ENCODE results near the gene CFAP251.
"Not testable (repeated sequence)": the region's sequence is repeated elsewhere in the genome, so short reads cannot be mapped to it uniquely, and the experiment has no call there.

Gene CFAP251

GRCh38 chr12:121921066-121921465 lies 2.7 kb downstream of the CFAP251 start:
- TF ChIP-seq CTCF (IDR thresholded peaks at IDR 0.05; ENCODE audit: control extremely low read depth, extremely low read depth, low read depth, missing control alignments) = no peak
- DNase-seq (ENCODE audit: extremely low spot score) = no peak
- ChIA-PET POLR2A (no interaction called here), CTCF (interaction anchor here (2.3 kb wide), 1 partner anchor 202 kb away, joined by 5 read pairs; no protein-coding TSS in a partner anchor)

GRCh38 chr12:121925358-121925695 lies 6.9 kb downstream of the CFAP251 start:
- CTCF ChIA-PET = interaction anchor here (1.3 kb wide), 1 partner anchor 51 kb away, joined by 3 read pairs; no protein-coding TSS in a partner anchor
- POLR2A ChIA-PET = no interaction called here
- DNase-seq (ENCODE audit: extremely low spot score) = no peak

GRCh38 chr12:121926874-121927706 lies 8.7 kb downstream of the CFAP251 start:
- DNase-seq (ENCODE audit: extremely low spot score) = no peak
- ChIA-PET CTCF (interaction anchor here (1.3 to 2.5 kb wide), 2 partner anchors 9 to 154 kb away, joined by 3 to 12 read pairs; partner anchors contain the start of gene CFAP251), POLR2A (no interaction called here)
- TF ChIP-seq CTCF (IDR thresholded peaks at IDR 0.05; ENCODE audit: control extremely low read depth, extremely low read depth, low read depth, missing control alignments) = no peak

More at GRCh38 chr12:121925358-121925695, 6.9 kb downstream of the CFAP251 start:
- no peak for TF ChIP-seq CTCF (IDR thresholded peaks at IDR 0.05; ENCODE audit: control extremely low read depth, extremely low read depth, low read depth, missing control alignments)

GRCh38 chr12:121927813-121928212 lies 9.4 kb downstream of the CFAP251 start:
- ChIA-PET POLR2A (no interaction called here), CTCF (interaction anchor here (0.9 to 2.5 kb wide), 2 partner anchors 9 to 12 kb away, joined by 3 to 12 read pairs; partner anchors contain the start of gene CFAP251)
- no peak for TF ChIP-seq CTCF (IDR thresholded peaks at IDR 0.05; ENCODE audit: control extremely low read depth, extremely low read depth, low read depth, missing control alignments)
- no peak for DNase-seq (ENCODE audit: extremely low spot score)

- POLR2A ChIA-PET; DNase-seq (ENCODE audit: extremely low spot score): not testable (repeated sequence)
- CTCF ChIA-PET = interaction anchor here (1.4 to 2.0 kb wide), 2 partner anchors 11 to 19 kb away, joined by 3 to 7 read pairs; partner anchors contain the start of gene CFAP251
These were observed 11.2 kb downstream of the CFAP251 start for GRCh38 chr12:121929545-121929944.

- ChIA-PET CTCF (interaction anchor here (1.8 to 2.0 kb wide), 2 partner anchors 12 to 14 kb away, joined by 4 to 7 read pairs; partner anchors contain the start of gene CFAP251), POLR2A (no interaction called here)
- TF ChIP-seq CTCF (IDR thresholded peaks at IDR 0.05; ENCODE audit: control extremely low read depth, extremely low read depth, low read depth, missing control alignments) = no peak
- no peak for DNase-seq (ENCODE audit: extremely low spot score)
These were observed 12.5 kb downstream of the CFAP251 start for GRCh38 chr12:121930862-121931261.

GRCh38 chr12:121932176-121932536 lies 13.8 kb downstream of the CFAP251 start:
- DNase-seq (ENCODE audit: extremely low spot score) = no peak
- CTCF ChIA-PET = interaction anchor here (1.7 to 1.8 kb wide), 2 partner anchors 14 to 16 kb away, joined by 4 read pairs; partner anchors contain the start of gene CFAP251
- POLR2A ChIA-PET = no interaction called here
- TF ChIP-seq CTCF (IDR thresholded peaks at IDR 0.05; ENCODE audit: control extremely low read depth, extremely low read depth, low read depth, missing control alignments) = no peak
